EL (cell line): ENCODE data around the gene FANCI.
"Not testable (repeated sequence)": the region's sequence is repeated elsewhere in the genome, so short reads cannot be mapped to it uniquely, and the experiment has no call there.

Experiments used
- DNase-seq: peaks from one replicate; pipeline ENCODE4 v3.0.0-alpha.2; 2016

Gene FANCI

DNA sequence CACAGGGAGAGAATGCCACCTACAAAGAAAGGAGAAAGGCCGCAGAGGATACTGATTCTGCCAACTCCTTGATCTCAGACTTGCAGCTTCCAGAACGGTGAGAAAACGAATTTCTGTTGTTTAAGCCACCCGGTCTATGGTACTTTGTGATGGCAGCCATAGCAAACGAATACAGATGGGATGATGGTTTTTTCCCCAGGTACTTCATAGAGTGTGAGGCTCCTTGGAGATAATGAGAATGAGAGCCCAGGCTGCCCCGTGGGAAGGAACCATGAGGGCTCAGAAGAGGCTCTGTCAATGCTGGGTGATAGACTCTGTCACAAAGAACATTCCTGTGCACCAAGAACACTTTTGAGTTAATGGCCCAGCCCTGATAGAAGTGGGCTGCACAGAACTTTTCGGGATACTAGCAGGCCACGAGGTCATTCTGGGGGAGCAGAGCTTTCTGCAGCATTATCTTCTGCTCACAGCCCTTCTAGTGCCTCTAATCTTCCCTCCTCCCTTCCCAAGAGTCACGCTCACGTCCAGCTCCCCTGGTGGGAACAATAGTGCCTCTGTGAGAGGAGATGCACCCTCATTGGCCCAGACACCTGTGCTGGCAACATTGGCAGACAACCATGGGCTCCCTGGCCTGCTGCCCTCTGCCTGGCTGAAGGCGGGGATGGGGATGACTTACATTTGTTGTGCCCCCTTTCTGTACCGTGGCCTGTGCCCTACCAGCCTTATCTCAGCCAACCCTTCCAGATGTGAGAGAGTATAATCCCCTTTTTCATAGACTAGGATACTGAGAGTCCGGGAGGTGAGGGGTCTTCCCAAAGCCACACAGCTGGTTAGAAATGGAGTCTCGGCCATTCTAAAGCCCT is 17.2 kb upstream of the FANCI start:
- DNase-seq, result no peak

GRCh38 chr15:89227425-89227824 is 16.4 kb upstream of the FANCI start:
- no peak for DNase-seq

DNA sequence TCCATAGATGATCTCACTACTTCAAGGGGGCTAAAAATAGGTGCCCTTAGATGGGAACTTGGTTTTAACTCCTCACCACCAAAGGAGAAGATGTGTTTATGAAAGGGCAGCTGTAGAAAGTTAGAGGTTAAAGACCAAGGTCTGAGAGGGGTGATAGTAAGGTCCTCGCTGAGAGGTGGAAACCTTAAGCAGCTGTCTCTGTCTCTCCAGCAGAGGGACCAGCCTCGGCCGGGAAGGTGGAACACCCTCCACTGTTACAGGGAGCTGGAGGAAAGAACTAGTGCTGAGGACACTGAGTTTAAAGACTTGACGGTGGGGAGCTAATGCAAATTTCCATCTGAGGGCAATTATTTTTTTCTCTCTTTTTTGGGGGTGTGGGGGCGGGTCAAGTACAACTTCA is 13.5 kb upstream of the FANCI start:
- DNase-seq, result no peak

GRCh38 chr15:89231832-89232231 is 11.9 kb upstream of the FANCI start:
- no peak for DNase-seq

GRCh38 chr15:89239883-89240810 is 3.6 kb upstream of the FANCI start:
- not testable (repeated sequence) for DNase-seq

- no peak for DNase-seq
Observed at GRCh38 chr15:89243046-89243690, 611 bp upstream of the FANCI start.

DNA sequence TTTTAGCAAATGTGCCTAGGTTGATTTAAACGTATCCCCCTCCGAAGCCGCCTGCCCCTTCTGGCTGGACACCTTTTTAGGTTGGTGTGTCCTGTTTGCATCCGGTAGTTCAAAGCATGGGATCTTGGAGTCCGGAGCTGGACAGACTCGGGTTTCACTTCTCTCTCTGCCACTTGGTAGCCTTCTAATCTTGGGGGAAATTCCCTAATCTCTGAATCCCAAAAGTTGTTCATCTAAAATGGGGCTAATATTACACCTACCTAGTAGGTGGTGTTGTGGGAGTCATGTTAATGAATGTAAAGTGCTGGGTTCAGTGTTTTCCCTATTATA is 760 bp downstream of the FANCI start:
- no peak for DNase-seq

- DNase-seq, result no peak
Observed at GRCh38 chr15:89247446-89247845, 3.7 kb downstream of the FANCI start.

- DNase-seq, result no peak
Observed at GRCh38 chr15:89248584-89248983, 4.8 kb downstream of the FANCI start.

DNA sequence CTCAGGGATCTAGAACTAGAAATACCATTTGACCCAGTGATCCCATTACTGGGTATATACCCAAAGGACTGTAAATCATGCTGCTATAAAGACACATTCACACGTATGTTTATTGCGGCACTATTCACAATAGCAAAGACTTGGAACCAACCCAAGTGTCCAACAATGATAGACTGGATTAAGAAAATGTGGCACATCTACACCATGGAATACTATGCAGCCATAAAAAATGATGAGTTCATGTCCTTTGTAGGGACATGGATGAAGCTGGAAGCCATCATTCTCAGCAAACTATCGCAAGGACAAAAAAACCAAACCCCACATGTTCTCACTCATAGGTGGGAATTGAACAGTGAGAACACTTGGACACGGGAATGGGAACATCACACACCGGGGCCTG is 6.4 kb downstream of the FANCI start:
- not testable (repeated sequence) for DNase-seq

- DNase-seq, result not testable (repeated sequence)
Observed at GRCh38 chr15:89277281-89277680, 33.5 kb downstream of the FANCI start.

GRCh38 chr15:89278307-89278706 is 34.5 kb downstream of the FANCI start:
- peak; percentile 3 for DNase-seq

DNA sequence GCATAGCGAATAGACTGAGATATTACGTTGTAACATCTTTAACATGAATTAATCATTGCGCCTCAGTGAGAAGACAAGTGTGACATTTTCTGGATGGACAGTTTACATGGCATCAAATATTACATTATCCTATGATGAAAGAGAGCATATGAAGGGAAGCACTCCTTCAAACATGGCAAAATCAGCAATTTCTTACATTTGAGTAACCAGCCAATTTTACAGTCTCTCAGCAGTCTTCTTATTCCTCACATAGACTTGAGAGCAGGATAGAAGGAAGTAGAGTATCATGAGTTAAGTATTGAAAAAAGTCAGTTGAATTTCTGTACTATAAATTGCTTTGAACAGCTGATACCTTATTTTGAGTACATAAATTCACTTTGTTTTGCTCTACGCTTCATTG is 38.9 kb downstream of the FANCI start:
- DNase-seq, result no peak

DNA sequence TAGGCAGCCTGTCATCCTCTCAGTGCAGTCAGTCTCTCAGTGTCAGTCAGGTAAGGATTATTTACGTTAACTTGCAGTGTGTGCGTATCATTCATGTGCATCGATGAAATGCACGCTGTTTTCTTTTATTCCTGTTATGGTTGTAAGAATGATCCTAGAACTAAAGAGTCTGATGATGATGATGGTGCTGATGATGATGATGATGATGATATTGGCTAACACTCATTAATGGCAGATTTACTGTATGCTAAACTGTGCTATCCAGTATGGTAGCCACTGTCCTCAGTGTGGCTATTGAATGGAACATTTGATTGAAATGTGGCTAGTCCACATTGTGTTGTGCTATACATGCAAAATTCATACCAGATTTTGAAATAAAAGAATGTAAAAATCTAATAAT is 39.4 kb downstream of the FANCI start:
- DNase-seq, result no peak

DNA sequence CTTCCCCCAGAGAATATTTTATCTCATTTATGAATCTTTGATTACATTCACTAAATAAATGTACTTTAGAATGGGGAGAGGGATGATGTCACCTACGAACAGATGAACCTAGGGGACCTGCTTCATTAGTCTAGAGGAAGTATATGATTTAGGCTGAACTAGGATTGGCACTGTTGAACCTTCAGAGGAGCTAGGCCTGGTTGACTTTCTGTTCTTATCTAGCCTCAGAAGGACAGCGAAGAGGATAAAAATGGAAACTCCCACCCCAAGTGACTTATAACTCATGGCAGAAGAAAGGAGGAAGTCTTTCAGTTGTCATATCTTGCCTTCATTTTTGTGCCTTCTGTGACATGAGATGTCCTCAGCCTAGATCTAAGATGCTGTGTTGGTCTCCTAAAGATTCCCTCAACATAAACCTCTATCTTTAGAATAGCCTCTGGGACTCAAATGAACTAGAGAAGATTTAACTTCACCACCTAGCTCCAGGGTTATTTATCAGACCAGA is 48.2 kb downstream of the FANCI start:
- no peak for DNase-seq

DNA sequence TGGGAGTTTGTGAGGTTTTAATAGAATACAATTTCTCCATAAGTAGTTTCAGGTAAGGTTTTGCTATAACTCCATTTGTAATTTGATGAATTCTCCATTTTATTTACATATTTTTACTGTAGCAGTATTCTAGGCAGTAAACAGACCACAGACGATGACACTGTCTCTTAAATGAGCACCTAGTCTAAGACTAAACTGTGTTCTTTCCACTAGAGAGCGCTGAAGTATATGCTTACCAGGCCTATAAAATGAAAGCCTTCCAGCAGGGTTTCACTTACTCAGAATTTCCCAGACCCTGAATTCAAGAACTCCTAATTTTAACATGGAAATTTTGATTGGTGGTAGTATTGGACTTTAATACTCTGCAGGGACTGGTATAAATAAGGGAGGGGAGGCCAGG is 49.2 kb downstream of the FANCI start:
- no peak for DNase-seq

DNA sequence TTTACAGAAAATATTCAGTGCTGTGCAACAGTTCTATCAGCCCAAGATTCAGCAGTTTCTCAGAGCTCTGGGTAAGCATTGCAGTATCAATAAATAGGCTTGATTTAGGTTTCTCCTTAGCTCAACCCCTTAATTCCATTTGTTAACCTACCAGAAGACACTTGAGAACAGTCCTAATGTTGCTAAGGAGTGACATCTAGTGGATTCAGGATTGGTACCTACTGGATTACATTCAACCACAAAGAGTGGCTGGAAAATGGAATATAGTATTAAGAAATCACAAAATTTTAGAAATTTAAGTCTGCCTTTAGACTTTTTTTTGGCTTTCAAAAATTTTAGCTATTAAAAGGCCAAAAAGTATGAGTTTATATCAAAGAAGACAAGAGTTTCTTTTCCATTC is 56.1 kb downstream of the FANCI start:
- no peak for DNase-seq

DNA sequence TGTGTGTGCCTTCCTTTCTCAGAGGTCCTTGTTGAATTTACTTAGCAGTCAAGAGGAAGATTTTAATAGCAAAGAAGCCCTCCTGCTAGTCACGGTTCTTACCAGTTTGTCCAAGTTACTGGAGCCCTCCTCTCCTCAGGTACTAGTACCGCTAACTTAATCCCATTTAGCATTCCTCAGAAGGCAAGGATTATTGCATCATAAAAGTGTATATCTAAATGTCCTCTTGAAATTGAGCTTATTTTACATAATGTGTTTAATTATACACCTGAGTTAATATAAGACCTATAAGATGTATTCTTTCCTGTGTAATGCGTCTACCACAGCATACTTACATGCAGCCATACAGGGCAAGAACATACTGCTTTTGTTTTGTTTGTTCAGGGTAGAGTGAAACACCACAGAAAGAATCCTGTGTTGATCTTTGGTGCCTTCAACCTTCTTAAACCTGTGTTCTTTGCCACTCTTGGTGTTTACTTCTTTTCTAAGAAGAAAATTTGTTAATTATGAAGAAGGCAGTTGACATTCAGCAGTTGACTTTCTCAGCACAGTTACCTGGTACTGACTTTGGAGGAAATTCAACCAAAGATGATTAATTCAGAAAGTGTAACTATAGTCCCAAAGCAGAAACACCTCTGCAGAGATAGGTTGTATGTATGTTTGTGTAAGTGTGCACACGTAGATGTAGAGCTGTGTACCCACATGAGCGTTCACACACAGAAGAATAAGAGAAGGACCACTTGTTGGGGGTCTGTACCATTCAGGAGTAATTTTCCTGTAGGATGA is 57.7 kb downstream of the FANCI start:
- DNase-seq, result no peak

GRCh38 chr15:89303986-89304385 is 60.2 kb downstream of the FANCI start:
- peak; percentile 18 for DNase-seq

- no peak for DNase-seq
Observed at GRCh38 chr15:89305395-89305794, 61.6 kb downstream of the FANCI start.

GRCh38 chr15:89307046-89307587 is 63.3 kb downstream of the FANCI start:
- DNase-seq, result peak; percentile 53

- DNase-seq, result peak; percentile 68
Observed at GRCh38 chr15:89307791-89308190, 64.0 kb downstream of the FANCI start.
